NB4 (cell line): ENCODE measurements around the gene FIS1.

Source experiments
- POLR2A ChIP-seq: IDR thresholded peaks from 2 replicates; pipeline ENCODE4 v1.6.1; 2011; ENCODE audit warnings: mild to moderate bottlenecking; ENCODE audit not compliant: insufficient read length; ENCODE audit errors: extremely low read depth
- TF ChIP-seq, protein P1 (sequence below): IDR thresholded peaks from one replicate; pipeline ENCODE4 v1.5.1; 2012; ENCODE audit warnings: low read depth, low read length

DNA sequence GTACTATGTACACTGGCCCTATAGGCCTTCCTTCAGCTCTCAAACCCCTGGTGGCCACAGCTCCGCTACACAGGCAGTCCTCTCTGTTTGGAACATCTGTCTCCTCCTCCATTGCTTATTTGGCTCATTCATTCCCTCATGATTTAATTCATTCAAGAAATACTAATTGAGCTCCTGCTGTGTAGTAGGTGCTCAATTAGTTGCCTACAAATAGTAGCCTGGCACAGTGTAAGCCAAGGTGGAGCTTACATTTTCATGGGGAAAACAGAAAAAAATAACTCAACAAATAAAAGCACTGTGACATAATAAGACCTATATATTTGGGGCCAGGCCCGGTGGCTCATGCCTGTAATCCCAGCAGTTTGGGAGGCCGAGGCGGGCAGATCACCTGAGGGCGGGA lies 3.4 kb upstream of the FIS1 start:
- TF ChIP-seq, protein P1, sequence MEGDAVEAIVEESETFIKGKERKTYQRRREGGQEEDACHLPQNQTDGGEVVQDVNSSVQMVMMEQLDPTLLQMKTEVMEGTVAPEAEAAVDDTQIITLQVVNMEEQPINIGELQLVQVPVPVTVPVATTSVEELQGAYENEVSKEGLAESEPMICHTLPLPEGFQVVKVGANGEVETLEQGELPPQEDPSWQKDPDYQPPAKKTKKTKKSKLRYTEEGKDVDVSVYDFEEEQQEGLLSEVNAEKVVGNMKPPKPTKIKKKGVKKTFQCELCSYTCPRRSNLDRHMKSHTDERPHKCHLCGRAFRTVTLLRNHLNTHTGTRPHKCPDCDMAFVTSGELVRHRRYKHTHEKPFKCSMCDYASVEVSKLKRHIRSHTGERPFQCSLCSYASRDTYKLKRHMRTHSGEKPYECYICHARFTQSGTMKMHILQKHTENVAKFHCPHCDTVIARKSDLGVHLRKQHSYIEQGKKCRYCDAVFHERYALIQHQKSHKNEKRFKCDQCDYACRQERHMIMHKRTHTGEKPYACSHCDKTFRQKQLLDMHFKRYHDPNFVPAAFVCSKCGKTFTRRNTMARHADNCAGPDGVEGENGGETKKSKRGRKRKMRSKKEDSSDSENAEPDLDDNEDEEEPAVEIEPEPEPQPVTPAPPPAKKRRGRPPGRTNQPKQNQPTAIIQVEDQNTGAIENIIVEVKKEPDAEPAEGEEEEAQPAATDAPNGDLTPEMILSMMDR: no peak
- TF ChIP-seq POLR2A: no peak
